Liver (tissue), 9 donors: Measurements from ENCODE around the gene BAZ2B. TPM values are rescaled to one million over a fixed set of nuclear protein-coding genes. Genes with fewer than 3 reads are reported as not detected.

Experiments
- DNase-seq: peaks from one replicate; pipeline ENCODE4 v3.0.0-alpha.2; 2017; ENCODE audit warnings: low spot score
- H3K27ac ChIP-seq, 2 donors: one replicate each; pipeline ENCODE4 v1.7.0; 2013; ENCODE audit warnings: inconsistent platforms in 2 of 2, low read length in 2 of 2, control low read depth in 1 of 2, low read depth in 1 of 2, mild to moderate bottlenecking in 1 of 2
- H3K27me3 ChIP-seq, 4 donors: one replicate each; pipeline versions ENCODE4 v1.6.1 to v1.7.0; 2013; ENCODE audit warnings: low read length in 3 of 4, inconsistent platforms in 1 of 4, mild to moderate bottlenecking in 1 of 4, moderate library complexity in 1 of 4; ENCODE audit not compliant: control insufficient read depth in 4 of 4, insufficient read depth in 4 of 4
- H3K36me3 ChIP-seq, 4 donors: one replicate each; pipeline versions ENCODE4 v1.6.1 to v1.7.0; 2013; ENCODE audit warnings: low read length in 3 of 4, mild to moderate bottlenecking in 3 of 4, low read depth in 1 of 4, moderate library complexity in 1 of 4; ENCODE audit not compliant: control insufficient read depth in 4 of 4, insufficient read depth in 3 of 4
- H3K4me1 ChIP-seq, 4 donors: one replicate each; pipeline versions ENCODE4 v1.6.1 to v1.7.0; 2013; ENCODE audit warnings: low read length in 3 of 4, mild to moderate bottlenecking in 3 of 4, moderate library complexity in 1 of 4; ENCODE audit not compliant: control insufficient read depth in 4 of 4, insufficient read depth in 4 of 4
- H3K4me3 ChIP-seq, 3 donors: one replicate each; pipeline versions ENCODE4 v1.6.1 to v1.7.0; 2013; ENCODE audit warnings: low read length in 3 of 3, control low read depth in 1 of 3, low read depth in 1 of 3, mild to moderate bottlenecking in 1 of 3
- H3K9ac ChIP-seq, 2 donors: one replicate each; pipeline ENCODE4 v1.7.0; 2013; ENCODE audit warnings: low read length in 2 of 2, mild to moderate bottlenecking in 2 of 2, moderate library complexity in 2 of 2, control low read depth in 1 of 2, low read depth in 1 of 2
- H3K9me3 ChIP-seq, 4 donors: one replicate each; pipeline versions ENCODE4 v1.6.1 to v1.7.0; 2013; ENCODE audit warnings: low read length in 3 of 4; ENCODE audit not compliant: control insufficient read depth in 4 of 4
- EGR1 ChIP-seq, 2 donors: IDR thresholded peaks; 2 replicates each; pipeline ENCODE4 v1.6.1; 2016 to 2018; ENCODE audit warnings: antibody characterized with exemption in 2 of 2, low read depth in 2 of 2
- FOXA1 ChIP-seq: IDR thresholded peaks from 2 replicates; pipeline ENCODE4 v1.6.1; 2016; ENCODE audit warnings: antibody characterized with exemption
- FOXA2 ChIP-seq: IDR thresholded peaks from 2 replicates; pipeline ENCODE4 v1.6.1; 2016; ENCODE audit warnings: antibody characterized with exemption
- GABPA ChIP-seq, 2 donors: IDR thresholded peaks in 1 of 2; conservative IDR thresholded peaks in 1 of 2; 2 replicates each; pipeline ENCODE4 v1.6.1; 2016; ENCODE audit warnings: antibody characterized with exemption in 2 of 2, mild to moderate bottlenecking in 1 of 2, moderate library complexity in 1 of 2
- HNF4A ChIP-seq, 2 donors: conservative IDR thresholded peaks; 2 replicates each; pipeline ENCODE4 v1.6.1; 2016; ENCODE audit warnings: antibody characterized with exemption in 2 of 2, mild to moderate bottlenecking in 2 of 2
- NR2F2 ChIP-seq: IDR thresholded peaks from 2 replicates; pipeline ENCODE4 v1.6.1; 2016; ENCODE audit warnings: antibody characterized with exemption
- RAD21 ChIP-seq, 2 donors: IDR thresholded peaks; 2 replicates each; pipeline ENCODE4 v1.6.1; 2016; ENCODE audit warnings: antibody characterized with exemption in 2 of 2, mild to moderate bottlenecking in 2 of 2
- RXRA ChIP-seq, 2 donors: IDR thresholded peaks; 2 replicates each; pipeline ENCODE4 v1.6.1; 2017 to 2018; ENCODE audit warnings: antibody characterized with exemption in 2 of 2, mild to moderate bottlenecking in 1 of 2
- SP1 ChIP-seq: IDR thresholded peaks from 2 replicates; pipeline ENCODE4 v1.6.1; 2018; ENCODE audit warnings: antibody characterized with exemption, mild to moderate bottlenecking
- TAF1 ChIP-seq: conservative IDR thresholded peaks from 2 replicates; pipeline ENCODE4 v1.6.1; 2016; ENCODE audit warnings: antibody characterized with exemption, mild to moderate bottlenecking
- YY1 ChIP-seq: IDR thresholded peaks from 2 replicates; pipeline ENCODE4 v1.6.1; 2016; ENCODE audit warnings: antibody characterized with exemption, mild to moderate bottlenecking
- WGBS: extraction: QIAGEN DNeasy Blood & Tissue Kit; methylation state at CpG from one replicate; pipeline ENCODE4 v1.1.7; 2013; 5-methylcytosine and 5-hydroxymethylcytosine counted together
- polyA plus RNA-seq, 2 donors: library from polyadenylated mRNA; stranded (reverse) in 1 of 2; unstranded in 1 of 2; fragments of 200-250 nt in 1 of 2; fragments of >200 nt in 1 of 2; fragmentation: Nextera tagmentation in 1 of 2; extraction: Ambion mirVana in 1 of 2; gene quantifications; one replicate each; pipeline versions ENCODE4 v1.2.1 to v1.2.3, GENCODE V29; 2013 to 2015
- total RNA-seq, 2 donors: library from RNA; depleted of rRNA; stranded (reverse); fragments of >200 nt; gene quantifications; one replicate each; pipeline ENCODE4 v1.2.3, GENCODE V29; 2014
- TF ChIP-seq, protein P1 (sequence below): IDR thresholded peaks from 2 replicates; pipeline ENCODE4 v1.6.1; 2016; ENCODE audit warnings: antibody characterized with exemption
- TF ChIP-seq, protein P2 (sequence below): IDR thresholded peaks from 2 replicates; pipeline ENCODE4 v1.6.1; 2016; ENCODE audit warnings: antibody characterized with exemption
- TF ChIP-seq, protein P3 (sequence below): IDR thresholded peaks from 2 replicates; pipeline ENCODE4 v1.6.1; 2016; ENCODE audit warnings: antibody characterized with exemption, mild to moderate bottlenecking
- TF ChIP-seq, protein P4 (sequence below): IDR thresholded peaks from 2 replicates; pipeline ENCODE4 v1.6.1; 2016; ENCODE audit warnings: antibody characterized with exemption
- TF ChIP-seq, protein P5 (sequence below): fragments of 150-350 bp; IDR thresholded peaks from 2 replicates; pipeline ENCODE4 v1.5.1; 2017; ENCODE audit warnings: improper control_type of control experiment, low read depth, low read length; ENCODE audit not compliant: missing input control
- donor health status: healthy.
- donor health status: healthy.
- donor health status: healthy.
- donor health status: healthy.
- donor health status: healthy.

Gene BAZ2B
- total and polyA plus RNA-seq, 4 donors: 6.7 to 61.0 (median 24.9) TPM

DNA sequence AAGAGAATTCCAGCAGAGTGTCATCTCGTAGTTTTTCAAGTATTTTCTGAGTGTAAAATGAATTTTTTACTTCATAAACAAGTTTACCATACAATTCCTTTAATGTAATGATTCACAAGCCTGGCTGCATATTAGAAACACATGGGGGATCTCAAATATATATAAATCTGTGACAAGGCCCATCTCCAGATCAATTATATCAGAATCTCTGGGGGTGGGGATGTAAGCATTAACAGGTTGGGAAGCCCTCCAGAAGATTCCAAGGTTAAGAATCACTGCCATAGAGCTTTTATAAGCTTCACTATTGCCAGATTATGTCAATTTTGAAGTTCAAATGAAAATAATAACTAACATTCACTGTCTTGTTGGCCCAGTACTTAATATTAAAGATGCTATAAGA lies 111.2 kb downstream of the BAZ2B start:
- H3K9me3 ChIP-seq: no peaks in the 10 kb centered on the region
- no peaks in the 10 kb centered on the region for H3K27me3 ChIP-seq
- H3K27ac ChIP-seq: no peak overlapping the region
- peaks cover 0 to 3% (median 1%) of the 10 kb centered on the region in 4 donors for H3K4me1 ChIP-seq
- no peak for DNase-seq
- H3K9ac ChIP-seq: no peak overlapping the region
- H3K4me3 ChIP-seq: no peak overlapping the region
- H3K36me3 ChIP-seq: no peaks in the 10 kb centered on the region
- TF ChIP-seq GABPA (IDR thresholded peaks at IDR 0.05 in 1 of 2, conservative IDR thresholded peaks at IDR 0.05 in 1 of 2): no peak
- WGBS: 95% methylated on average over 1 of the region's 1 CpG

DNA sequence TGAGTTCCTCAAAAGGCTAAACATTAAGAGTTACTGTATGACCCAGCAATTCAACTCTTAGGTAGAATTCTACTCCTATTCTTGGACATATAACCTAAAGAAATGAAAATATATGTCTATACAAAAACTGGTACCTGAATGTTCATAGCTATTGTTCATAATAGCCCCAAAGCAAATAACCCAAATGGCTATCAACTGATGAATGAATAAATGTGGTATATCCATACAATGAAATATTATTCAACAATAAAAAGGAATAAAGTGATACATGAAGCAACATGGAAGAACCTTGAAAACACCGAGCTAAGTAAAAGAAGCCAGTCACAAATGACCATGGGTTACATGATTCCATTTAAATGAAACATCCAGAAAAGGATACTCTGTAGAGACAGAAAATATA lies 114.6 kb downstream of the BAZ2B start:
- DNase-seq: no peak
- peaks cover 0 to 2% (median 0%) of the 10 kb centered on the region in 4 donors for H3K36me3 ChIP-seq
- TF ChIP-seq EGR1 (IDR thresholded peaks at IDR 0.05; ENCODE audit: low read depth in 2 of 2) (no peak), NR2F2 (no peak), FOXA2 (no peak), HNF4A (conservative IDR thresholded peaks at IDR 0.05) (no peak), RXRA (IDR thresholded peaks at IDR 0.05) (no peak)
- TF ChIP-seq, protein P1, sequence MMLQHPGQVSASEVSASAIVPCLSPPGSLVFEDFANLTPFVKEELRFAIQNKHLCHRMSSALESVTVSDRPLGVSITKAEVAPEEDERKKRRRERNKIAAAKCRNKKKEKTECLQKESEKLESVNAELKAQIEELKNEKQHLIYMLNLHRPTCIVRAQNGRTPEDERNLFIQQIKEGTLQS: no peak
- TF ChIP-seq, protein P2, sequence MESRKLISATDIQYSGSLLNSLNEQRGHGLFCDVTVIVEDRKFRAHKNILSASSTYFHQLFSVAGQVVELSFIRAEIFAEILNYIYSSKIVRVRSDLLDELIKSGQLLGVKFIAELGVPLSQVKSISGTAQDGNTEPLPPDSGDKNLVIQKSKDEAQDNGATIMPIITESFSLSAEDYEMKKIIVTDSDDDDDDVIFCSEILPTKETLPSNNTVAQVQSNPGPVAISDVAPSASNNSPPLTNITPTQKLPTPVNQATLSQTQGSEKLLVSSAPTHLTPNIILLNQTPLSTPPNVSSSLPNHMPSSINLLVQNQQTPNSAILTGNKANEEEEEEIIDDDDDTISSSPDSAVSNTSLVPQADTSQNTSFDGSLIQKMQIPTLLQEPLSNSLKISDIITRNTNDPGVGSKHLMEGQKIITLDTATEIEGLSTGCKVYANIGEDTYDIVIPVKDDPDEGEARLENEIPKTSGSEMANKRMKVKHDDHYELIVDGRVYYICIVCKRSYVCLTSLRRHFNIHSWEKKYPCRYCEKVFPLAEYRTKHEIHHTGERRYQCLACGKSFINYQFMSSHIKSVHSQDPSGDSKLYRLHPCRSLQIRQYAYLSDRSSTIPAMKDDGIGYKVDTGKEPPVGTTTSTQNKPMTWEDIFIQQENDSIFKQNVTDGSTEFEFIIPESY: no peak
- TF ChIP-seq, protein P3, sequence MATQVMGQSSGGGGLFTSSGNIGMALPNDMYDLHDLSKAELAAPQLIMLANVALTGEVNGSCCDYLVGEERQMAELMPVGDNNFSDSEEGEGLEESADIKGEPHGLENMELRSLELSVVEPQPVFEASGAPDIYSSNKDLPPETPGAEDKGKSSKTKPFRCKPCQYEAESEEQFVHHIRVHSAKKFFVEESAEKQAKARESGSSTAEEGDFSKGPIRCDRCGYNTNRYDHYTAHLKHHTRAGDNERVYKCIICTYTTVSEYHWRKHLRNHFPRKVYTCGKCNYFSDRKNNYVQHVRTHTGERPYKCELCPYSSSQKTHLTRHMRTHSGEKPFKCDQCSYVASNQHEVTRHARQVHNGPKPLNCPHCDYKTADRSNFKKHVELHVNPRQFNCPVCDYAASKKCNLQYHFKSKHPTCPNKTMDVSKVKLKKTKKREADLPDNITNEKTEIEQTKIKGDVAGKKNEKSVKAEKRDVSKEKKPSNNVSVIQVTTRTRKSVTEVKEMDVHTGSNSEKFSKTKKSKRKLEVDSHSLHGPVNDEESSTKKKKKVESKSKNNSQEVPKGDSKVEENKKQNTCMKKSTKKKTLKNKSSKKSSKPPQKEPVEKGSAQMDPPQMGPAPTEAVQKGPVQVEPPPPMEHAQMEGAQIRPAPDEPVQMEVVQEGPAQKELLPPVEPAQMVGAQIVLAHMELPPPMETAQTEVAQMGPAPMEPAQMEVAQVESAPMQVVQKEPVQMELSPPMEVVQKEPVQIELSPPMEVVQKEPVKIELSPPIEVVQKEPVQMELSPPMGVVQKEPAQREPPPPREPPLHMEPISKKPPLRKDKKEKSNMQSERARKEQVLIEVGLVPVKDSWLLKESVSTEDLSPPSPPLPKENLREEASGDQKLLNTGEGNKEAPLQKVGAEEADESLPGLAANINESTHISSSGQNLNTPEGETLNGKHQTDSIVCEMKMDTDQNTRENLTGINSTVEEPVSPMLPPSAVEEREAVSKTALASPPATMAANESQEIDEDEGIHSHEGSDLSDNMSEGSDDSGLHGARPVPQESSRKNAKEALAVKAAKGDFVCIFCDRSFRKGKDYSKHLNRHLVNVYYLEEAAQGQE: no peak
- 93% methylated on average over 1 of the region's 1 CpG for WGBS
- no peak overlapping the region for H3K27ac ChIP-seq
- H3K4me3 ChIP-seq: no peak overlapping the region
- H3K9me3 ChIP-seq: no peaks in the 10 kb centered on the region
- H3K4me1 ChIP-seq: peaks cover 0 to 3% (median 0%) of the 10 kb centered on the region in 4 donors
- H3K27me3 ChIP-seq: no peaks in the 10 kb centered on the region
- no peak overlapping the region for H3K9ac ChIP-seq

DNA sequence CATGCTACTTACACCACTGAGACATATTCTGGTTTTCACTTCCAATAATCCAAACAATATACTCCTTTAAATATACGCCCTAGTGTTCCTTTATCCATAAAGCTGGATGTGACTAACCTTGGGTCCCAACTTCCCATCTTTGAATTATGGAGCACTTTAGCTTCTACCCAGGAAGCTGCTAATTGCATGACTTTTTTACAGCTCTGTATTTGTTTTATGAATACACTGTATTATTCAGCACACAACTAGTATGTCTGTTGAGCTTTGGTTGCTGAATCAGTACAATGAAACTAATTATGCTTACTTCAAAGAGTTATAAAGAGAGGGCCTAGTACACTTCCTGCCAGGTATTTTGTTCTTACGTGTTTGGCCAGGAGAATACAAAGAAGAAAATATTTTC lies 118.5 kb downstream of the BAZ2B start:
- H3K27me3 ChIP-seq: no peaks in the 10 kb centered on the region
- peak overlapping the region in 1 of 2 donors; percentile 38 for H3K27ac ChIP-seq
- H3K36me3 ChIP-seq: peaks cover 0 to 2% (median 0%) of the 10 kb centered on the region in 4 donors
- peaks cover 0 to 2% (median 0%) of the 10 kb centered on the region in 4 donors for H3K4me1 ChIP-seq
- H3K9me3 ChIP-seq: no peaks in the 10 kb centered on the region
- H3K9ac ChIP-seq: no peak overlapping the region
- no peak for DNase-seq
- no peak overlapping the region for H3K4me3 ChIP-seq
- WGBS: 86% methylated on average over 2 of the region's 2 CpGs
- TF ChIP-seq, protein P4, sequence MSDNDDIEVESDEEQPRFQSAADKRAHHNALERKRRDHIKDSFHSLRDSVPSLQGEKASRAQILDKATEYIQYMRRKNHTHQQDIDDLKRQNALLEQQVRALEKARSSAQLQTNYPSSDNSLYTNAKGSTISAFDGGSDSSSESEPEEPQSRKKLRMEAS: no peak
- TF ChIP-seq FOXA1: no peak
- TF ChIP-seq NR2F2: no peak
- no peak for TF ChIP-seq YY1
- no peak for TF ChIP-seq TAF1
- TF ChIP-seq, protein P3: no peak
- no peak for TF ChIP-seq GABPA (IDR thresholded peaks at IDR 0.05 in 1 of 2, conservative IDR thresholded peaks at IDR 0.05 in 1 of 2)
- no peak for TF ChIP-seq RAD21 (IDR thresholded peaks at IDR 0.05)
- TF ChIP-seq SP1: no peak
- TF ChIP-seq, protein P5, sequence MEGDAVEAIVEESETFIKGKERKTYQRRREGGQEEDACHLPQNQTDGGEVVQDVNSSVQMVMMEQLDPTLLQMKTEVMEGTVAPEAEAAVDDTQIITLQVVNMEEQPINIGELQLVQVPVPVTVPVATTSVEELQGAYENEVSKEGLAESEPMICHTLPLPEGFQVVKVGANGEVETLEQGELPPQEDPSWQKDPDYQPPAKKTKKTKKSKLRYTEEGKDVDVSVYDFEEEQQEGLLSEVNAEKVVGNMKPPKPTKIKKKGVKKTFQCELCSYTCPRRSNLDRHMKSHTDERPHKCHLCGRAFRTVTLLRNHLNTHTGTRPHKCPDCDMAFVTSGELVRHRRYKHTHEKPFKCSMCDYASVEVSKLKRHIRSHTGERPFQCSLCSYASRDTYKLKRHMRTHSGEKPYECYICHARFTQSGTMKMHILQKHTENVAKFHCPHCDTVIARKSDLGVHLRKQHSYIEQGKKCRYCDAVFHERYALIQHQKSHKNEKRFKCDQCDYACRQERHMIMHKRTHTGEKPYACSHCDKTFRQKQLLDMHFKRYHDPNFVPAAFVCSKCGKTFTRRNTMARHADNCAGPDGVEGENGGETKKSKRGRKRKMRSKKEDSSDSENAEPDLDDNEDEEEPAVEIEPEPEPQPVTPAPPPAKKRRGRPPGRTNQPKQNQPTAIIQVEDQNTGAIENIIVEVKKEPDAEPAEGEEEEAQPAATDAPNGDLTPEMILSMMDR: no peak
- TF ChIP-seq, protein P1: no peak
- no peak for TF ChIP-seq HNF4A (conservative IDR thresholded peaks at IDR 0.05)
